Uterus (tissue), 2 donors: ENCODE data around the gene RIPK1.

Source experiments
- POLR2A ChIP-seq, 2 donors: fragments of 450-650 bp; IDR thresholded peaks; one replicate each; pipeline ENCODE4 v1.6.1; 2016; ENCODE audit warnings: antibody characterized with exemption in 2 of 2, mild to moderate bottlenecking in 1 of 2, moderate library complexity in 1 of 2
- TF ChIP-seq, protein P1 (sequence below), 4 experiments: fragments of 200-600 bp in 2 of 4; fragments of 450-650 bp in 2 of 4; sonication (generic) in 2 of 4; IDR thresholded peaks; one replicate each; pipeline ENCODE4 v1.5.1; 2016 to 2019; ENCODE audit warnings: antibody characterized with exemption in 4 of 4, mild to moderate bottlenecking in 2 of 4, moderate library complexity in 1 of 4

DNA sequence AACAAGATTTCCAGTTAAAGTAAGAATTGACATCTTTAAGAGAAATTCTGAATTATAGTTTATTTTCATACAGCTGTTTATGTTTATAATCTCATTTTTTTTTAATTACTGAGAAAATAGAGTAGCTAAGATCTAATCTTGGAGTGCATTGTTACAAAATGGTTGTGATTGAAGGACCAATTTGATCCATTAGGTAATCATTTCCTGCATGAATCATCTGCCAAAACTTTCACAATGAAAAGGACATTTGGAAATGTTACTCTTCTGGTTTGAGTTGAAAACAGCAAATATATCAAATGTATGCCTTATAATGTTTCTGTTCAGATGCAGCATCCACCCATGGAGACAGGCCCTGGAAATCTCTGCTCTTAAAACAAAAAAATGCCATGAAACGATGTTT is 70.0 kb downstream of the RIPK1 start:
- TF ChIP-seq, protein P1, sequence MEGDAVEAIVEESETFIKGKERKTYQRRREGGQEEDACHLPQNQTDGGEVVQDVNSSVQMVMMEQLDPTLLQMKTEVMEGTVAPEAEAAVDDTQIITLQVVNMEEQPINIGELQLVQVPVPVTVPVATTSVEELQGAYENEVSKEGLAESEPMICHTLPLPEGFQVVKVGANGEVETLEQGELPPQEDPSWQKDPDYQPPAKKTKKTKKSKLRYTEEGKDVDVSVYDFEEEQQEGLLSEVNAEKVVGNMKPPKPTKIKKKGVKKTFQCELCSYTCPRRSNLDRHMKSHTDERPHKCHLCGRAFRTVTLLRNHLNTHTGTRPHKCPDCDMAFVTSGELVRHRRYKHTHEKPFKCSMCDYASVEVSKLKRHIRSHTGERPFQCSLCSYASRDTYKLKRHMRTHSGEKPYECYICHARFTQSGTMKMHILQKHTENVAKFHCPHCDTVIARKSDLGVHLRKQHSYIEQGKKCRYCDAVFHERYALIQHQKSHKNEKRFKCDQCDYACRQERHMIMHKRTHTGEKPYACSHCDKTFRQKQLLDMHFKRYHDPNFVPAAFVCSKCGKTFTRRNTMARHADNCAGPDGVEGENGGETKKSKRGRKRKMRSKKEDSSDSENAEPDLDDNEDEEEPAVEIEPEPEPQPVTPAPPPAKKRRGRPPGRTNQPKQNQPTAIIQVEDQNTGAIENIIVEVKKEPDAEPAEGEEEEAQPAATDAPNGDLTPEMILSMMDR (IDR thresholded peaks at IDR 0.05): no peak
- TF ChIP-seq POLR2A (IDR thresholded peaks at IDR 0.05): no peak
